ENCODE data around the gene PTCD1. TPM values are rescaled to one million over a fixed set of nuclear protein-coding genes. Genes with fewer than 3 reads are reported as not detected.
A peak's percentile ranks its signal among the peaks of the same experiment; 100 is the strongest.

The PTCD1 gene
- total and polyA plus RNA-seq, 2 experiments from 2014 or later = 2.8 to 5.2 TPM

DNA sequence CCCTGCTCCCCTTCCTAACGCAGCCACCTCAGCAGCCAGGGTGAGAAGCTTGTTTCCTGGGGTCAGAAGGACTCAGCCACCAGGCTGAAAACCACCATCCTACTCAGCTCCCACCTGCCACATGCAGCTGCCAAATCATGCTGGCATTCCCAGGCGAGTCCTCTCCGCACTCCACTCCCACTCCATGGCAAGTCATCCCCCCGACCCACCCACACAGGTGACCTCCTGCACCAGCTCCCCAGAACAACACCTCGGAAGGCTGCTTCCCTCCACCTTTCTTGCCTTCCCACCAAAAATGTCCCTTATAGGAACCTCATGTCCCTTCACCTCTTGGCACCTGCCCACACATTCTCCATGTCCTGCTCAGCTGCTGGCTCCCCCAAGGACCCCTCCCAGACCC lies 34.8 kb downstream of the PTCD1 start:
- DNase-seq = no peak
- no peak overlapping the region for H3K4me2 ChIP-seq (ENCODE audit: unreplicated experiment)
- TF ChIP-seq EZH2 (IDR thresholded peaks at IDR 0.05; ENCODE audit: insufficient read depth, poor library complexity, severe bottlenecking) (no peak), EZH2phosphoT487 (IDR thresholded peaks at IDR 0.05; ENCODE audit: insufficient read depth, low read depth) (no peak)
- 94 to 99% methylated on average over 5 of the region's 5 CpGs for WGBS, 2 experiments (ENCODE audit: low coverage in 1 of 2, low lambda C conversion rate in 2 of 2, missing lambda C conversion rate in 2 of 2)
- H3K9ac ChIP-seq = no peak overlapping the region; the same call in 1 of the 2 replicates
- H3F3A ChIP-seq (ENCODE audit: insufficient read depth) = peaks cover 15% of the 10 kb centered on the region; the same call in 1 of the 2 replicates
- H3K27ac ChIP-seq = no peak overlapping the region
- H3K27me3 ChIP-seq (replicated peaks; ENCODE audit: insufficient read depth) = no peaks in the 10 kb centered on the region
- no peaks in the 10 kb centered on the region for H3K9me2 ChIP-seq (ENCODE audit: insufficient read depth)
- peaks cover 32% of the 10 kb centered on the region for H3K36me3 ChIP-seq (ENCODE audit: low read depth)
- no peaks in the 10 kb centered on the region for H3K9me3 ChIP-seq (ENCODE audit: low read depth)
- in situ Hi-C loops (cut with MboI) = no loop called here
- H2AFZ ChIP-seq = no peak overlapping the region
- H4K20me1 ChIP-seq (ENCODE audit: insufficient read depth) = 0 out of 2 replicates have a peak, but pooled peaks cover 9% of the 10 kb centered on the region
- H3K4me3 ChIP-seq = no peak overlapping the region
- peaks cover 19% of the 10 kb centered on the region for H3K4me1 ChIP-seq (ENCODE audit: insufficient read depth)
- H3K79me2 ChIP-seq (ENCODE audit: insufficient read depth) = peaks cover 78% of the 10 kb centered on the region

DNA sequence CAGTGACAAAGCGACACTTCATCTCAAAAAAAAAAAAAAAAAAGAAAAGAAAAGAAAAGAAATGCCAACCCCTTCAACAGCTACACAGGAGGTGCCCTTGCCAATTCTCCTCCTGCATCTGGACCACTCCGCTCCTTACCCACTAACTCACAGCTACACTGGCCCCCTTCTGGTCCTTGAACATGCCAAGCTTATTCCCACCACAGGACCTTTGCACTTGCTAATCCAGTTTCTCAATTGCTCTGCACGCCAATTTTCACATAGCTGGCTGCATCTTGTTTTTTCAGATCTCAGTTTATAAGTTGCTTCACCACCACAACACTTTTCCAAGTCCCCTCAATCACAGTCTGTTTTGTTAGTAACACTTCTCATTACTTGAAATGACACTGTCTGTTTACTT lies 35.7 kb downstream of the PTCD1 start:
- Histone ChIP-seq H3K4me2 (ENCODE audit: unreplicated experiment) (no peak overlapping the region), H3K4me1 (ENCODE audit: insufficient read depth) (peaks cover 19% of the 10 kb centered on the region), H3K79me2 (ENCODE audit: insufficient read depth) (peaks cover 73% of the 10 kb centered on the region), H3K9me2 (ENCODE audit: insufficient read depth) (no peaks in the 10 kb centered on the region), H3K27me3 (replicated peaks; ENCODE audit: insufficient read depth) (no peaks in the 10 kb centered on the region), H2AFZ (no peak overlapping the region), H3F3A (ENCODE audit: insufficient read depth) (peaks cover 24% of the 10 kb centered on the region; the same call in 1 of the 2 replicates), H3K4me3 (no peak overlapping the region), H3K9me3 (ENCODE audit: low read depth) (no peaks in the 10 kb centered on the region), H3K36me3 (ENCODE audit: low read depth) (peaks cover 41% of the 10 kb centered on the region), H3K9ac (no peak overlapping the region), H4K20me1 (ENCODE audit: insufficient read depth) (0 out of 2 replicates have a peak, but pooled peaks cover 9% of the 10 kb centered on the region), H3K27ac (no peak overlapping the region)
- 83 to 87% methylated on average over 2 to 3 of the region's 3 CpGs for WGBS, 2 experiments (ENCODE audit: low coverage in 1 of 2, low lambda C conversion rate in 2 of 2, missing lambda C conversion rate in 2 of 2)
- no peak for TF ChIP-seq EZH2phosphoT487 (IDR thresholded peaks at IDR 0.05; ENCODE audit: insufficient read depth, low read depth)
- no peak for TF ChIP-seq EZH2 (IDR thresholded peaks at IDR 0.05; ENCODE audit: insufficient read depth, poor library complexity, severe bottlenecking)
- in situ Hi-C loops (cut with MboI) = no loop called here
- DNase-seq = no peak

DNA sequence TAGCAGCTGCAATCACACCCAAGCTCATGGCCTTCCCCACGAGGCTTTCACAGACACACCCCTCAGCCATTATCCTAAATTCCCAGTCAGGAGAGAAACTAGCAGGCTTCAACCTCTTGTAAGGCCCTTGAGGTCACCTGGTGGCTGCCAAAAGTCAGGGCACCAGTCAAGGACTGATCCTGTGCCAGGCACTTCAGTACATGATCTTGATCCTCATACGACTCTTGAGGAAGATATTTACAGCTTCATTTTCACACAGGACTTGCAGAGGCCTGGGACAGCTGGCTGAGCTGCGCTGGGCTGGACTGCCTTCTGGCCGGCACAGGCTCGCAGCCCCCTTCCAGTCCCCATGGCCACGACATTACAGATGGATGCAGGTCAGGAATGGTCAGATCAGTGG lies 39.0 kb downstream of the PTCD1 start:
- Histone ChIP-seq H3K4me2 (ENCODE audit: unreplicated experiment) (no peak overlapping the region), H3K36me3 (ENCODE audit: low read depth) (peaks cover 50% of the 10 kb centered on the region), H3K9me2 (ENCODE audit: insufficient read depth) (no peaks in the 10 kb centered on the region), H3K27me3 (replicated peaks; ENCODE audit: insufficient read depth) (no peaks in the 10 kb centered on the region), H3K4me1 (ENCODE audit: insufficient read depth) (peaks cover 6% of the 10 kb centered on the region; the same call in 1 of the 2 replicates), H2AFZ (no peak overlapping the region), H3K9me3 (ENCODE audit: low read depth) (no peaks in the 10 kb centered on the region), H4K20me1 (ENCODE audit: insufficient read depth) (no peaks in the 10 kb centered on the region), H3K9ac (no peak overlapping the region), H3K27ac (no peak overlapping the region), H3K79me2 (ENCODE audit: insufficient read depth) (peaks cover 40% of the 10 kb centered on the region), H3K4me3 (no peak overlapping the region), H3F3A (ENCODE audit: insufficient read depth) (peaks cover 48% of the 10 kb centered on the region)
- WGBS, 2 experiments (ENCODE audit: low coverage in 1 of 2, low lambda C conversion rate in 2 of 2, missing lambda C conversion rate in 2 of 2) = 83 to 88% methylated on average over 6 of the region's 6 CpGs
- no peak for DNase-seq
- TF ChIP-seq EZH2phosphoT487 (IDR thresholded peaks at IDR 0.05; ENCODE audit: insufficient read depth, low read depth) = no peak
- TF ChIP-seq EZH2 (IDR thresholded peaks at IDR 0.05; ENCODE audit: insufficient read depth, poor library complexity, severe bottlenecking) = no peak
- in situ Hi-C loops (cut with MboI) = no loop called here

DNA sequence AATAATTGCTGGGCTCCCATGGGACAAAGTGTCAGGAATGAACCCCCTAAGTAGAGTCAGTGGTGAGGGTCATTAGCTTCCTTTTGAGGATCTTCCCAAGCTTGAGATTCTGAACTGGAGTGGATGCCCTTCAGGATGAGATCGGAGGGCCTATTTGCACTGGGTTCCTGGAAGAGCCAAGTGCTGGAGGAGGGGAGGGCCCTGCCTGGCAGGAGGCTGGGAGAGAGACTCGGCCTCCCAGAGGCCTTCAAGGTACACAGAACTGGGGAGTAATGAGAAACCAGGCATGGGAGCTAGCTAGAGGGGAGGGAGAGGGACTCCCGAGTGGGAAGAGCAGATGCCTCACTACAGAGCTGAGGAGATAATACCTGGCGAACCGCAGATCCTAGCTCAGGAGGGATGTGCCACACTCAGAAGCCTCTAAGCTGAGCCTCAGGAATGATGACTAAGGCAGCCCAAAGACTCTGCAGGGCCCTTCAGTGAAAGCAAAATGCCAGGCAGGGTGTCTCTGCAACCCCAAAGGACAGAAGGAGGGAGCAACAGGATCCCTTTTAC lies 39.6 kb downstream of the PTCD1 start:
- Histone ChIP-seq H3K36me3 (ENCODE audit: low read depth) (peaks cover 54% of the 10 kb centered on the region), H3K4me2 (ENCODE audit: unreplicated experiment) (no peak overlapping the region), H4K20me1 (ENCODE audit: insufficient read depth) (no peaks in the 10 kb centered on the region), H3F3A (ENCODE audit: insufficient read depth) (peaks cover 54% of the 10 kb centered on the region), H3K9ac (no peak overlapping the region), H3K27me3 (replicated peaks; ENCODE audit: insufficient read depth) (no peaks in the 10 kb centered on the region), H3K9me3 (ENCODE audit: low read depth) (no peaks in the 10 kb centered on the region), H3K4me1 (ENCODE audit: insufficient read depth) (0 out of 2 replicates have a peak, but pooled peaks cover under 1% of the 10 kb centered on the region), H3K4me3 (no peak overlapping the region), H2AFZ (no peak overlapping the region), H3K79me2 (ENCODE audit: insufficient read depth) (peaks cover 34% of the 10 kb centered on the region), H3K9me2 (ENCODE audit: insufficient read depth) (no peaks in the 10 kb centered on the region), H3K27ac (0 out of 2 replicates have a peak overlapping the region, but pooled peaks have one; percentile 21)
- in situ Hi-C loops (cut with MboI) = no loop called here
- WGBS, 2 experiments (ENCODE audit: low coverage in 1 of 2, low lambda C conversion rate in 2 of 2, missing lambda C conversion rate in 2 of 2) = 64 to 72% methylated on average over 5 of the region's 5 CpGs
- TF ChIP-seq EZH2phosphoT487 (IDR thresholded peaks at IDR 0.05; ENCODE audit: insufficient read depth, low read depth) = no peak
- TF ChIP-seq EZH2 (IDR thresholded peaks at IDR 0.05; ENCODE audit: insufficient read depth, poor library complexity, severe bottlenecking) = no peak
- DNase-seq = peak; percentile 27

All from GM23248 (cell line).